ENCODE data around the gene SETD4. TPM values are rescaled to one million over a fixed set of nuclear protein-coding genes. Genes with fewer than 3 reads are reported as not detected.

Gene SETD4
- total and polyA plus RNA-seq, 2 of the 8 experiments (the other 6 are each of a cell fraction or from before 2014, with no cell fraction given), result 20.1 to 46.6 TPM

GRCh38 chr21:36100971-36101641 is 40.8 kb upstream of the SETD4 start:
- H3K79me1 ChIP-seq (ENCODE audit: low read depth, low read length), result no peaks in the 10 kb centered on the region
- peak overlapping the region; percentile 73; the same call in 1 of the 2 replicates for H3K27ac ChIP-seq (ENCODE audit: low read depth, low read length)
- no peak overlapping the region for H3K23ac ChIP-seq (ENCODE audit: insufficient read length)
- H2BK12ac ChIP-seq (ENCODE audit: low read depth, low read length), result peak overlapping the region; percentile 44
- H2BK5ac ChIP-seq (ENCODE audit: low read depth, low read length), result peak overlapping the region; percentile 97; the same call in 1 of the 2 replicates
- peaks cover 3 to 9% of the 10 kb centered on the region in 2 experiments; a peak in 1 of 4 replicates for H3K9me3 ChIP-seq (ENCODE audit: insufficient read depth in 2 of 2, low read depth in 1 of 2, low read length in 1 of 2)
- FAIRE-seq (no peak), DNase-seq (ENCODE audit: low read depth in 1 of 2, low spot score in 2 of 2) (no peak)
- peak overlapping the region; percentile 98 for H2BK120ac ChIP-seq (replicated peaks; ENCODE audit: low read depth, low read length)
- H4K91ac ChIP-seq (replicated peaks; ENCODE audit: insufficient read length, low read length), result peak overlapping the region; percentile 34
- peak overlapping the region; percentile 82; the same call in 1 of the 2 replicates for H2AK5ac ChIP-seq (ENCODE audit: low read depth, low read length)
- H3K4ac ChIP-seq (replicated peaks; ENCODE audit: insufficient read length, low read depth, low read length), result peak overlapping the region; percentile 44
- no peak overlapping the region for H3K4me3 ChIP-seq (ENCODE audit: extremely low read depth in 1 of 4, insufficient read depth in 2 of 4, low read depth in 3 of 4, low read length in 4 of 4)
- peak overlapping the region; percentile 73; the same call in 1 of the 2 replicates for H3K18ac ChIP-seq (ENCODE audit: extremely low read depth, low read length)
- no peaks in the 10 kb centered on the region for H3K27me3 ChIP-seq (replicated peaks in 1 of 4; ENCODE audit: control insufficient read depth in 3 of 4, extremely low read depth in 1 of 4, insufficient read depth in 3 of 4, low read length in 3 of 4)
- H3K9ac ChIP-seq (replicated peaks in 1 of 4; ENCODE audit: extremely low read depth in 1 of 4, low read depth in 3 of 4, low read length in 3 of 4), result no peak overlapping the region
- H3K56ac ChIP-seq (replicated peaks; ENCODE audit: insufficient read length, low read depth, low read length), result no peak overlapping the region
- WGBS, 2 experiments (ENCODE audit: extremely low coverage in 1 of 2, insufficient coverage in 1 of 2, insufficient read length in 1 of 2, insufficient replicate concordance in 2 of 2, low coverage in 1 of 2, low lambda C conversion rate in 2 of 2, missing lambda C conversion rate in 1 of 2), result 71% methylated on average over 6 of the region's 6 CpGs; no CpG with 5 or more reads in 1 of the 2 experiments
- peaks cover 6% of the 10 kb centered on the region for H3K23me2 ChIP-seq (ENCODE audit: low read depth, low read length)
- H3K4me2 ChIP-seq (ENCODE audit: insufficient read depth in 1 of 2, low read depth in 2 of 2, low read length in 2 of 2), result 0 out of 4 replicates have a peak overlapping the region, but pooled peaks of 1 of the 2 experiments have one; percentile 44
- CTCF ChIA-PET (ENCODE audit: partially characterized antibody), result interaction anchor here (0.8 to 1.7 kb wide), 10 partner anchors 9 to 228 kb away, joined by 3 to 7 read pairs (median 4); partner anchors contain the start of gene SETD4
- H2BK15ac ChIP-seq (ENCODE audit: low read length), result no peak overlapping the region
- no peak overlapping the region for H4K5ac ChIP-seq (ENCODE audit: insufficient read length, low read depth, low read length)
- no peaks in the 10 kb centered on the region for H3K36me3 ChIP-seq (ENCODE audit: control insufficient read depth in 2 of 4, insufficient read depth in 4 of 4, low read length in 3 of 4)
- H4K20me1 ChIP-seq (replicated peaks in 1 of 2; ENCODE audit: control insufficient read depth in 1 of 2, insufficient read depth in 2 of 2, low read length in 2 of 2), result no peaks in the 10 kb centered on the region
- peaks cover 0 to 14% of the 10 kb centered on the region in 2 experiments; a peak in 2 of 4 replicates for H3K79me2 ChIP-seq (ENCODE audit: control insufficient read depth in 1 of 2, insufficient read depth in 2 of 2, low read length in 2 of 2)
- no peak overlapping the region for H4K8ac ChIP-seq (ENCODE audit: extremely low read depth, insufficient read depth, low read length)
- POLR2A ChIA-PET (ENCODE audit: partially characterized antibody), result interaction anchor here (0.6 to 2.3 kb wide), 11 partner anchors 9 to 68 kb away, joined by 3 to 19 read pairs (median 3); partner anchors contain the start of gene SETD4
- no peak overlapping the region for H3K14ac ChIP-seq (ENCODE audit: insufficient read length)
- no peak overlapping the region for H2AFZ ChIP-seq (ENCODE audit: low read length)
- H3K4me1 ChIP-seq (replicated peaks in 1 of 4; ENCODE audit: control insufficient read depth in 3 of 4, insufficient read depth in 4 of 4, low read length in 3 of 4), result peaks cover 10 to 35% (median 17%) of the 10 kb centered on the region in 4 experiments; a peak in 5 of 7 replicates
- H2BK20ac ChIP-seq (ENCODE audit: low read length), result peak overlapping the region; percentile 86; the same call in 1 of the 2 replicates
- no peak for TF ChIP-seq CHD2 (IDR thresholded peaks at IDR 0.05; ENCODE audit: low read length)
- no peak for TF ChIP-seq EGR1 (IDR thresholded peaks at IDR 0.05; ENCODE audit: borderline replicate concordance, low read depth, low read length)
- no peak for TF ChIP-seq RFX5 (IDR thresholded peaks at IDR 0.05; ENCODE audit: borderline replicate concordance, low read depth, low read length)
- TF ChIP-seq SUZ12 (IDR thresholded peaks at IDR 0.05; ENCODE audit: low read length), result no peak
- no peak for TF ChIP-seq FOSL1 (IDR thresholded peaks at IDR 0.05; ENCODE audit: insufficient read depth, low read depth, low read length)
- no peak for TF ChIP-seq ATF2 (IDR thresholded peaks at IDR 0.05; ENCODE audit: low read length)
- TF ChIP-seq GTF2F1 (IDR thresholded peaks at IDR 0.05; ENCODE audit: borderline replicate concordance, low read depth, low read length), result no peak
- TF ChIP-seq KDM4A (IDR thresholded peaks at IDR 0.05; ENCODE audit: low read depth, low read length, severe bottlenecking), result no peak
